ENCODE measurements around the gene GRIN1.

Gene GRIN1

DNA sequence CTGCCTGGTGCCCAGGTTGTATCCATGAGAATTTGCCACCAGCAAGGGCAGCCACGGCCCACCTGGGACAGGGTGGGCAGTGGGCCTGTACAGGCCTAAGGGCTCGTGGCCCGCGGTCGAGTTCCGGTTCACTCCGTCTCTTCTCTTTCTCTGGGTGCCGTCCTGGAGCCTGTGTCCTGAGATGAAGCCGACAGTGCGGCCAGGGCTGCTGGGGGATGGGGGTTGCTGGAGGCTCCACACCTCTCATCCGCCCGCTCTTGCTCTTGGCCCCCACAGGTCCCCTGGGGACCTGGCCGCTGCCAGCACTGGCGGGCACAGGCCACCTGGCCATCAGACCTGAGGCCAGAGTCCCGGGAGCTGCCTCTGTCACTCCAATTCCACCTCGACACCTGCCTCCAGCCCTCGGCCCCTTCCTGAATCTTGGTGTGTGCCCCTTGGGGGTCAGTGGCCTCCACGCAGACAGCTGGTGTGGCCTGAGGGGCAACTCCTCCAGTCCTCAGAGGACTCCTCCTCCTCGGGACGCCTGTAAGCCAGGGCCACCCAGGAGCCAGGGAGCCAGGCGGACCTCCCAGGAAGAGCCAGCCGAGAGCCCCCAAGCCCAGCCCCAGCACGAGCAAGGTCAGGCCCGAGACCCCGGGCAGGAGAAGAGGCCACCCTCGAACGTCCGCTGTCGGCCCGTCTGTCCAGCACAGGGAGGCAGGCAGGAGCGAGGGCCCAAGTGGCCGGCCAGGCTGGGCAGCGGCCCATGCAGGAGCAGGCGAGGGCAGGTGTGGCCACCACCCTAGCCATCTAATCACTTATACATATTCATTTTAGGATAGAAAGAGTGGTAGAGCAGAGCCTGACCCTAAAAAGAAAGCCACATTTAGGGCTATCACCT lies 25.7 kb downstream of the GRIN1 start:
- DNase-seq (ENCODE audit: low read depth, low spot score) = no peak

DNA sequence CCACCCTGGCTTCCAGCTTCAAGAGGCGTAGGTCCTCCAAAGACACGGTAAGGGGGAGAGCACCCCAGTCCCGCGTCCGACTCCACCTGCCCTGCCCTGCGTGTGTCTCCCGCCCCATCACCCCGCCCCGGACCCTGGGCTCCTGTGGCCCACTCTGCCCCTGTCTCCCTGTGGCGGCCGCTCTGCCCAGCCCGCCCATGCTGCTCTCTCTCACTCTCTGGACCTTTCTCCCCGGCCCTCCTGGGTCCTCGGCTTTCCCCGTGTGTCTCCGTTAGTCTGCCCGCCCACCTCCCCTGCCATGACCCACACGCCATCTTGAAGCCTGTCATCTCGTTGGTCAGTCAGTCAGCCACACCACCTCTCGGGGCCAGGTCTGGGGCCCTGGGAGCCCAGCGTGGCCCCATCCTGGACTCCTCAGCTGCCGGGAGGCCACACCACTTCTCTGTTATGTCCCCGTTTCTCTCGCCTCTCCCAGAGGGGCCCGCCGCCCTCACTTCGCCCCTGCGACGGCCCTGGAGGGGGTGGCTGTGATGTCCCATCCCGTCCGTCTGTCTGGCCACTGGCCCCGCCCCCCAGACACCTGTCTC lies 26.4 kb downstream of the GRIN1 start:
- DNase-seq (ENCODE audit: low read depth, low spot score) = no peak

DNA sequence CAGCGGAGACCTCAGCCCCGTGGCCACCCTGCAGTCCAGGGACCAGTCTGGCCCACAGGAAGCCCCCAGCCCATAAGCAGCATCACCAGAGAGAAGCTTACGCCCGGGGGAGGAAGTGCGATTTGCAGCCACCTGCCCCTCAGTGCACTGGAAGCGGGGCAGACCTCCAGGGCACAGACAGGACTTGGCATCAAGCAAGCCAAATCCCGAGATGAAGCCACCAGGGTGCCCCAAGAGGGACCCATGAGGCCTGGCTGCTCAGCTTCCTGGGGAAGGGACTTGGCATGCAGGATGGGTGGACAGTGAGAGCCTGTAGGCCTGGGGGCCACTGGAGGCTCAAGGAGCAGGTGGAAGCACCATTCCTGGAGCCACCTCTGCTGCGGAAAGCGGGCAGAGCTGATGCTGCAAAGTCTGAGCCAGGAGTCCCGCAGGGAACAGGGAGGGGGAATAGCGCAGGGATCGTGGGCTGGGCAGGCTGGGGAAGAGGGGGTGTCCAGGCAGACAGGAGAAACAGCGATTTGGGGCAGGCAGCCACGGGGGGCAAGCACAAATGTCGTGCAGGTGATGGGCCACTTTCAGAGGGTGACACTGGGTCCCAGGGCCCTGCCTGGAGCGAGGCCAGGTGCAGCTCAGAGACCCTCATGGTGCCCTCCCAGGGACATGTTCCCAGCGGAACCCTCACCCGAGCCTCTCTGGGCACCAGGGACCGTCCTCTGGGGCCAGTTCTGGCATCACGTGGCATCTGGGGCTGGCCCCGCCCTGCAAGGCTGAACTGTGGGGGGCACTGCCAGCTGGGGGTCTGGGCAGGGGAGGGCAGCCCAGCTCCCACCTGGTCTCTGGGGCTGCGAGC lies 27.7 kb downstream of the GRIN1 start:
- DNase-seq (ENCODE audit: low read depth, low spot score) = no peak

DNA sequence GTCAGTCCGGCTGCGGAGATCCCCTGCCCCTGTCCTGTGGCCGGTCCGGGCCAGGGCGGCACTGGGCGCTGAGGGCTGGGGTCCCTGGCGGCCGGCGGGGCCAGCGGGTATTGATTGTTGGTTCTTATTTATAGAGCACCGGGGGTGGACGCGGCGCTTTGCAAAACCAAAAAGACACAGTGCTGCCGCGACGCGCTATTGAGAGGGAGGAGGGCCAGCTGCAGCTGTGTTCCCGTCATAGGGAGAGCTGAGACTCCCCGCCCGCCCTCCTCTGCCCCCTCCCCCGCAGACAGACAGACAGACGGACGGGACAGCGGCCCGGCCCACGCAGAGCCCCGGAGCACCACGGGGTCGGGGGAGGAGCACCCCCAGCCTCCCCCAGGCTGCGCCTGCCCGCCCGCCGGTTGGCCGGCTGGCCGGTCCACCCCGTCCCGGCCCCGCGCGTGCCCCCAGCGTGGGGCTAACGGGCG lies 28.4 kb downstream of the GRIN1 start:
- DNase-seq (ENCODE audit: low read depth, low spot score) = no peak

DNA sequence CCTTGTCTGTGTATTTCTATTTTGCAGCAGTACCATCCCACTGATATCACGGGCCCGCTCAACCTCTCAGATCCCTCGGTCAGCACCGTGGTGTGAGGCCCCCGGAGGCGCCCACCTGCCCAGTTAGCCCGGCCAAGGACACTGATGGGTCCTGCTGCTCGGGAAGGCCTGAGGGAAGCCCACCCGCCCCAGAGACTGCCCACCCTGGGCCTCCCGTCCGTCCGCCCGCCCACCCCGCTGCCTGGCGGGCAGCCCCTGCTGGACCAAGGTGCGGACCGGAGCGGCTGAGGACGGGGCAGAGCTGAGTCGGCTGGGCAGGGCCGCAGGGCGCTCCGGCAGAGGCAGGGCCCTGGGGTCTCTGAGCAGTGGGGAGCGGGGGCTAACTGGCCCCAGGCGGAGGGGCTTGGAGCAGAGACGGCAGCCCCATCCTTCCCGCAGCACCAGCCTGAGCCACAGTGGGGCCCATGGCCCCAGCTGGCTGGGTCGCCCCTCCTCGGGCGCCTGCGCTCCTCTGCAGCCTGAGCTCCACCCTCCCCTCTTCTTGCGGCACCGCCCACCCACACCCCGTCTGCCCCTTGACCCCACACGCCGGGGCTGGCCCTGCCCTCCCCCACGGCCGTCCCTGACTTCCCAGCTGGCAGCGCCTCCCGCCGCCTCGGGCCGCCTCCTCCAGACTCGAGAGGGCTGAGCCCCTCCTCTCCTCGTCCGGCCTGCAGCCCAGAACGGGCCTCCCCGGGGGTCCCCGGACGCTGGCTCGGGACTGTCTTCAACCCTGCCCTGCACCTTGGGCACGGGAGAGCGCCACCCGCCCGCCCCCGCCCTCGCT lies 29.0 kb downstream of the GRIN1 start:
- no peak for DNase-seq (ENCODE audit: low read depth, low spot score)

DNA sequence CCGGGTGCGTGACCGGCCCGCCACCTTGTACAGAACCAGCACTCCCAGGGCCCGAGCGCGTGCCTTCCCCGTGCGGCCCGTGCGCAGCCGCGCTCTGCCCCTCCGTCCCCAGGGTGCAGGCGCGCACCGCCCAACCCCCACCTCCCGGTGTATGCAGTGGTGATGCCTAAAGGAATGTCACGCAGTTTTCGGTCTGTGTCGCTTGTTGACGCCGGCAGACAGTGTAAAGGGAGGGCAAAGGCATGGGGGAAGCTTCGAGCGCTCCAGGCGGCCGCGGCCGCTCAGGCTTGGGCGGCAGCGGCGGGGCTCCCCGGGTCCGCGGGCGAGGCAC lies 29.6 kb downstream of the GRIN1 start:
- DNase-seq (ENCODE audit: low read depth, low spot score) = no peak

DNA sequence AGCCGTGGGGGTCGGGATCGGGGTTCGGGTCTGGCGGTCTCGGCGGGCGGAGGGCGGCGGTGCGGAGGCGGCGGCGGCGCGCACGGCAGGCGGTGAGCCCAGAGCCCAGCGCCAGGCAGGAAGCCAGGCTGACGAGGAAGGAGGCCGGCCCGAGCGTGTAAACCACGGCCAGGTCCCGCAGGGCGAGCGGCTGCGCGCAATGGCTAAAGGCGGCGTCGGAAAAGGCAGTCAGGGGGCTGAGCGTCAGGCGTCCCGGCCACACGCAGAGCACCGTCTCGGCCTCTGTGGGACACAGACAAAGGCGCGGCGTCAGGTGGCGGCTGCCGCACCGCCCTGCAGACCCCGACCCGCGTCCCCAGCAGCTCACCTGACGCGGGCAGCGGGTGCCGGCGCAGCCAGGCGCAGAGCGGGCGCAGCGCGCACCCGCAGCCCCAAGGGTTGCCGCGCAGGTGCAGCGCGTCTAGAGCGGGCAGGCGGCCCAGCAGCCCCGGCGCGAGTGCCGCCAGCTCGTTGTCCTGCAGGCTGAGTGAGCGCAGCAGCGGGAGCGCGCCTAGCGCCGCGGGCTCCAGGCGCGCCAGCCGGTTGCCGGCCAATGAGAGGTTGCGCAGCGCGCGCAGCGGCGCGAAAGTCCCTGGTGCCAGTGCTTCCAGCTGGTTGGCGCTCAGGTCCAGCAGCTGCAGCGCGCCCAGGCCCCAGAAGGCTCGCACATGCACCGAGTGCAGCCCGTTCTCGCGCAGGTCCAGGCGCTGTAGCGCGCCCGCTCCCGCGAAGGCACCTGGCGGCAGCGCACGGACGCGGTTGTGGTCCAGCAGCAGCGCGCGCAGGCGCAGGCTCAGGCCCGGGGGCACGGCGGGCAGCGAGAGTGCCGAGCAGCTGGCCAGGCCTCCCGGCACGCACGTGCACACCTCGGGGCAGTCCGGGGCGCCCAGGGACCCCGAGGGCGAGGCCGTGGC lies 30.2 kb downstream of the GRIN1 start:
- no peak for DNase-seq (ENCODE audit: low read depth, low spot score)

DNA sequence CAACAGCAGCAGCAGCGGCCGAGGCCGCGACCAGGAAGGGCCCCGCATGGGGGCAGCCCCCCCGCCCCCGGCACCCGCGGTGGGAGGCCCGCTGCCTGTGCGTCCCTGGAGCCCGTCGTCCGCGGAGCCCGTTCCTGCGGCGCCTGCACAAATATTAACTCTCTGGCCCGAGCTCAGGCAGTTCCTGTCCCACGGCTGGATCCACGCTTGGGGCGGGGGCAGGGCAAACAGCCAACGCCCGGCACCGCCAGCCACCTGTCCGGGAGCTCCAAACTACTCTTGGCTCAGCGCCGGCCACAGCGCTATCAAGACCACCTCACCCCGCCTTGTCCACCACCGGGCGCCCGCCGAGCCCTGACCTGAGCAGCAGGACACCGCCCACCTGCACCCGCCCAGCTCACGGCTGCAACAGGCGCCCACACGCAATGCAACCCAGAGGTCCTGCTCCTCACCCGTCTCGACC lies 31.0 kb downstream of the GRIN1 start, which contains the start of gene LRRC26:
TSS of gene LRRC26 (minus strand) at position 156 of the 463 bp plus-strand sequence. CDS start at position 48, 108 bp downstream.
- DNase-seq (ENCODE audit: low read depth, low spot score) = no peak

DNA sequence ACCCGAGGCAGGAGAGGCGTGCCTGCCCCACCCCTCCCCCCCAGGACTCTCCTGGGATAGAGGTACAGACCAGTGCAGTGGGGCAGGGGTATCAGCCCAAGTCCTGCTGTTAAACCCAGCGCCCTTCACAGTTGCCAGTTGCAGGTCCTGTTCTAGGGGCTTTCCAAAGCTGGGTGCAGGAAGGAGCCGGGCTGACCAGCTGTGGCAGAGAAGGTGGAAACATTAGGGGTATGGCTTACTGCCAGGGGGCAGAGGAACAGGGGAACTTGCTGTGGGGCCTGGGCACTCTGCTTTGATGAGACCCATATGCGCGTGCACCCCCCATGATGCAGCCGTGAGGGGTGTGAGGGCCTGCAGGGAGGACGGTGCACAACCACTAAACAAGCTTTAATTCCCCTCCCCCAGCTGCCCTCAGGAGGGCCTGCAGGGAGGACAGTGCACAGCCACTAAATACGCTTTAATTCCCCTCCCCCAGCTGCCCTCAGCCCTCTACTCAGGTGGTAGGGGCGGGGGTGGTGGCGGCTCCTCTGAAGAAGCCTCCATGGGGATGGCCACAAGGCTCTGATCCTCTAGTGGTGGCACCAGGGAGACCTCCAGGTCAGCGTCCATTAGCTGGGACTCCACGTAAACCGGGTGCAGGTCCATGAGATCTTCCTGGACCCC lies 31.7 kb downstream of the GRIN1 start:
- no peak for DNase-seq (ENCODE audit: low read depth, low spot score)

DNA sequence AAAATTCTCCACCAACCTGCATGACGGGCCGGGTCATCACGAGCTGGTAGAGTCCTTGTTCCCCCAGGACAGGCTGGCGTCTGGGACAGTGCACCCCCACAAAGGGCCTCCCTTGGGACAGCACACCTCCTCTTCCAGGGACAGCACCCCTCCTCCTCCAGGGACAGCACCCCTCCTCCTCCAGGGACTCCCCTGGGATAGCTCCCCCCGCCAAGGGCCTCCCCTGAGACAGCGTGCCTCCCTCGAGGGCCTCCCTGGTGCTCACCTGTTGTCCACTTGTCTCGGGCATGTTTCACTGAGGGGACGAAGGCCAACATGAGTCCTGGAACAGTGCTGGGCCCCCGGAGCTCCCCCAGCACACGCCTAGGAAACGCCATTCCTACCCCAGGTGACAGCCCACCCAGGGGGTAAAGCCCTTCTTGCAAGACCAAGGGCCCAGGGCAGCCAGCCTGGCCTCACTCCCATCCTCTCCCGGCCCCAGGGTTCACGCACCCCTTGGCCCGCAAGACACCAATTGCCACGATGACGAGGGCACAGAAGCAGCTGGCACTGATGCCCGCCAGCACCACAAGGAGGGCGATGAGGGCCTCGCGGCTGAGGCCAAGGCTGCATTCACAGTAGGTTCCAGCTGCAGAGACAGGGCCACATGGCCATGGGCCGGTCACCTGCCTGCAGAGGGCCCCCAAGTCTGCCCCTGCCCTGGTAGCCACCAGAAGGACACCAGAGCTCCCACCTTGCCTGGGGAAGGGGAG lies 32.4 kb downstream of the GRIN1 start:
- DNase-seq (ENCODE audit: low read depth, low spot score) = no peak

DNA sequence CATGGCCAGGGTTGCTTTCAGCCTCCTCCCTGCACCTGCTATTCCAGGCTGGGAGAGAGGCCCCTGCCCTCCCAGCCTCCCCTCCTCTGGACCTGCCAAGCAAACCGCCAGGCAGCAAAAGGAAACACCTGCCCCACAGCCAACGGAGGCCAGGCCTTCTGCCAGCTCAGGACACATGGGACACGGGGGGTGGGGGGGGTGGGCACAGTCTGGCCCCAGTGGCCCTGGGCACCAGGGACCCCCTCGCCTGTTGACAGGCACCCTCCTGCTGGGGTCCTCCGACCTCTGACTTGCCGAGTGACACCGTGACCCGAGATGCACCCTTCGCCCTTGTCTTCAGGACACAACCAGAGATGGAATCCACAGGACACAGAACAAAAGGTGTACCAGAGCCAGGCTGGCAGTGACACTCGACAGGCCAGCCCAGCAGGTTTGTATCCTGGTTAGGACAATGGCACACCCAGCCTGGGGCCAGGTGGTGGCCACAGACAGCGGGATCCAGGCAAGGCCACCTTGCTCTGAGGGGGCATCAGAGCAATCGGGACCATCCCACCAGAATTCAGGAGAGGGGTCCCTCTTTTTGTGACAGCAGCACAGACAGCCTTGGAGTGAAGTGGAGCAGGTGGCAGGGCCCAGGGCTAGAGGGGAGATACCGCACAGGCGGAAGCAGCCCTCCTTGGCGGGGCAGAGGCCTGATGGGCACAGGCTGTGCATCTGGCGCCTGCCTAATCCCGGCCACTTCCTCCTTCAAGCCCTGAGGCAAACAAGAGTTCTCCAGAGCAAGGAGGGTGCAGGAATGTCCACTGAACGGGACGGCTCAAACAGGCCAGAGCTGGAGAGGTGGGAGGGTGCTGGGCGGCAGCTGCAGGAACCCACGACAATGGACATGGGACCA lies 34.2 kb downstream of the GRIN1 start:
- no peak for DNase-seq (ENCODE audit: low read depth, low spot score)

DNA sequence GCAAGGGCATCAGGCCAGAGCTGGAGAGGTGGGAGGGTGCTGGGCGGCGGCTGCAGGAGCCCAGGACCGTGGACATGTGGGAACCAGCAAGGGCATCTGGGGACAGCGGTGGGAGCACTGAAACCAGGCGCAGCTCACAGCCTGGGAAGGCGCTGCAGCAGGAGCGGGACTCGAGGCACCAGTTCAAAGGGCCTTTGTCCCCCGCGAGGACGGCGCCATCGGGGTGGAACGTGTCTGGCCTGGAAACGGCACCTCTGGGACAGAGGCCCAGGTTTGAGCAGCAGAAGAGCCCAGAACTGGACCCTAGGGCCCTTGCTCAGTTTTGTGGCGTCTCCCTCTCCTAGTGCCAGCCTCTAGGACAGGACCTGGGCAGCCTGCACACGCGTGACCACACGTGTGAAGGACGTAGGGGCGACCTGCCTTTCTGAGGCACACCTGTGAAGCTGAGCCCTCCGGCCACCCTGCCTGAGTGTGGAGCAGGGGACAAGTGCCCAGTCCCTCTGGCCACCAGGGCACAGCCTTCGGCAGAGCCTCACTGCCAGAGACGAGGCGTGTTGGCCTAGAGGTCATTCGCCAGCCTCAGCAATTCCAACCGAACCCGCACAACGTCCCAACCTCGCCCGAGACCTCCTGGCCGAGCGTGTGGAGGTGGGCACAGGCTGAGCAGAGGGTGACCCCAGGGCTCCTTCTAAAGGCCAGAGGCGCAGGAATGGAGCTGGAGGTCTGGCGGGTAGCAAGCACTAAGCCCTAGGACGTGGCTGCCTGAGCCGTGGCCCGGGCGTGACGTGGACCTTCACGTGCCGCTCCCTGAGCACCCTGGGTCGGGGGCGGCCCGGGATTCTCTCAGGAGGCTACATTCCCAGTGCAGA lies 35.1 kb downstream of the GRIN1 start:
- no peak for DNase-seq (ENCODE audit: low read depth, low spot score)

DNA sequence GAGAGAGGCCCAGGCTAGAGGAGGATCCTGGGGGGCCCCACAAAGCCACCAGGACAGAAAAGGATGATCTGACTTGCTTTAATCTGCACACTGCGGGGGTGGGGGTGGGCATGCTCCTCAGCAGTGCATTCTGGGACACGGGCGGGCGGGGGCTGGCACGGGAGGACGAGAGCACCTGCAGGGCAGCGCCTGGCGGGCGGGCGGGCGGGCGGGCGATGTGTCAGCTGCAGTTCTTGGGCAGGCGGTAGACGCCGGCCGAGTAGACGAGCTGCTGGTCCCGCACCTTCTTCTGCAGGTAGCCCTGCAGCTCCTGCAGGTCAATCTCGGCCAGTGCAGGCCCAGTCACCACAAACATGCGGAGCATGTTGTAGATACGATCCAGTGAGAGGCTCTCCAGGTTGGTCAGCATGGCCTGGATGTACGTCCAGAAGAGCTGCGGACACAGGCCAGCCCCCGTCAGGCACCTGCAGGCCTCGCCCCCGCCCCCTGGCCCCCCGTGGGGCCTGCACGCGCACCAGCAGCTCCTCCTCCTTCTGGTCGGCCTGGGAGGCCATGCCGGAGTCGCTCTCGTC lies 35.9 kb downstream of the GRIN1 start:
- no peak for DNase-seq (ENCODE audit: low read depth, low spot score)

DNA sequence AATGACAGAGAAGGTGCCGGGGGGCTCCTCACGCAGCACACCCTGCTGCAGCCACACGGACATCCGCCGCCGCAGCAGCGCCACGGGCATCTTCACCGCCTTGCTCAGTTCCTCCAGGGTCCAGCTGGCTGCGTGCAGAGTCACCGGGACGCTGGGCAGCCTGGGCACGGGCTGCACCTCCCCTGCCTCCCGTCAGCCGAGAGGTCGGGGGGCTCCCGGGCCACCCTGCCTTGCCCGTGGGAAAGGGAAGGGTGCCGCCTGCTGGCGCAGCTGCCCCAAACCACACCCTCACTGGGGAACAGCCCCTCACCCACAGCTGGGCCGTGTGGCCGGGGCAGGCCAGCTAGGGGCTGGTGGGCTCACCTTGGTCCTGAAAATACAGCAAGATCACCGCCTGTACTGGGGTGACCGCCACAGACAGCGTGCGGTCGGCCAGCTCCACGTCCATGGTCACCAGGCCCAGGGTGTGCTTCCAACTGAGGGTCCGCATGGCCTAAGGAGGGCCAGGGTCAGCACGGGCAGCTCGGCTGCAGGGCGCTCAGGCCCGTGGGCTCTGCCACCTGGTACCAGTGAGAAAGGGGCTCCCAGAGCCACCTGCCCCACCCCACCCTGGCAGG lies 36.5 kb downstream of the GRIN1 start:
- DNase-seq (ENCODE audit: low read depth, low spot score) = no peak

DNA sequence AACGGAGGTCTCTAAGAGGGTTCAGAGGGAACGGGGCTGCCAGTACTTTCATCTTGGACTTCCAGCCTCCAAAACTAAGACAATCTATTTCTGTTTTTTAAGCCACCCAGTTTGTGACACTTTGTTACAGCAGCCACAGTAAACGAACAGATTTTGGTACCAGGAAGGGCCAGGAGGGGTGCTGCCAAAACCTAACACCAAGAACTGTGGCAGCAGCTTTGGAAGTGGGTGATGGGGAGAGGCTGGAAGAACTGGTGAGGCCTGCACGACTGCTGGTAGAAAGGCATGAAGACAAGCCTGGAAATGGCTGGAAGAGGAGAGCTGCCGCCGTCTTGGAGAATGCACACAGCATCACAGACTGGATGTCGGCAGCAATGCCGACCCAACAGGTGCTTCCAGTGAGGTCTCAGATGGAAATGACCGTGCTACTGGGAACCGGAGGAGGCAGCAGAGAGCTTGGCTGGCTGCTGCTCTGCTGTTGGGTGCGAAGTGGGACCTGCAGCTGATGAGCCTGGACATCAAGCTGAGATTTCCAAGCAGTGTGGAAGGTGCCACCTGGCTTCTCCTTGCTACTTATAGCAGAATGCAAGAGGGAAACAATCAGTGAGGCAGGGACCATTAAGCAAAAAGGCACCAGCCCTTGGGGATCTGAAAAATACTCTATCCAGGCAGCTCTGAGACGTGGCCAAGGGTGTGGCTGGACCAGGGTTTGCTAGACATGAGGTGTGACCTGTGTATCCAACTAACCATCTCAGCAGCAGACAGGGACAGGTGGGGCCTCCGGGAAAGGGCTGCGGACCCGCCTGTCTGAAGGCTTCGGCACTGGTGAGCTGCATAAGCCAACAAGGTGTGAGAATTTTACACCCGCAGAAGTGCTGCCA lies 37.6 kb downstream of the GRIN1 start:
- no peak for DNase-seq (ENCODE audit: low read depth, low spot score)

Data from brain pericyte (primary cell).